K562 (cell line): Measurements from ENCODE around the gene REC8. TPM values are rescaled to one million over a fixed set of nuclear protein-coding genes. Genes with fewer than 3 reads are reported as not detected.

Experiments used
- BRD4 ChIP-seq: fragments of 200-600 bp; sonication (generic); IDR thresholded peaks from 2 replicates; pipeline ENCODE4 v1.6.1; 2017; ENCODE audit warnings: inconsistent platforms
- C11orf30 ChIP-seq: fragments of 450-650 bp; IDR thresholded peaks from 2 replicates; pipeline ENCODE4 v1.6.1; 2016; ENCODE audit warnings: low read depth, mild to moderate bottlenecking
- CREB1 ChIP-seq, 2 experiments: sonication (generic) in 1 of 2; formaldehyde crosslinking in 1 of 2; IDR thresholded peaks; 2 replicates each; pipeline versions ENCODE4 v1.6.1 to v1.8.0; 2012 to 2022; ENCODE audit warnings: inconsistent platforms in 1 of 2, mild to moderate bottlenecking in 1 of 2, missing genetic modification reagents in 1 of 2, moderate library complexity in 1 of 2
- CREBBP ChIP-seq: IDR thresholded peaks from one replicate; pipeline ENCODE4 v1.6.1; 2012; ENCODE audit warnings: low read depth, mild to moderate bottlenecking, control low read depth, inconsistent platforms, low read length
- ELK3 ChIP-seq: fragments of 450-650 bp; formaldehyde crosslinking; IDR thresholded peaks from 2 replicates; pipeline ENCODE4 v1.4.0; 2020; ENCODE audit warnings: mild to moderate bottlenecking
- EP400 ChIP-seq: fragments of 450-650 bp; IDR thresholded peaks from 2 replicates; pipeline ENCODE4 v1.6.1; 2017; ENCODE audit warnings: antibody characterized with exemption, mild to moderate bottlenecking, moderate library complexity
- ERF ChIP-seq: fragments of 450-650 bp; formaldehyde crosslinking; IDR thresholded peaks from 2 replicates; pipeline ENCODE4 v1.4.0; 2020; ENCODE audit warnings: mild to moderate bottlenecking, mixed read lengths
- GTF2E2 ChIP-seq: fragments of 200-800 bp; sonication (Bioruptor generic); IDR thresholded peaks from 2 replicates; pipeline ENCODE4 v1.6.1; 2016; ENCODE audit warnings: missing genetic modification characterization, missing compliant biosample characterization
- GTF3C2 ChIP-seq: IDR thresholded peaks from 3 replicates; pipeline ENCODE4 v1.6.1; 2011; ENCODE audit warnings: borderline replicate concordance, mild to moderate bottlenecking, moderate library complexity; ENCODE audit not compliant: insufficient read length; ENCODE audit errors: extremely low read depth
- HDGF ChIP-seq: fragments of 450-650 bp; IDR thresholded peaks from 2 replicates; pipeline ENCODE4 v1.6.1; 2016
- JUNB ChIP-seq: fragments of 450-650 bp; formaldehyde crosslinking; conservative IDR thresholded peaks from 2 replicates; pipeline ENCODE4 v1.4.0; 2020; ENCODE audit warnings: mild to moderate bottlenecking
- KHSRP ChIP-seq: fragments of 450-650 bp; IDR thresholded peaks from 2 replicates; pipeline ENCODE4 v1.6.1; 2017
- KLF13 ChIP-seq: fragments of 450-650 bp; IDR thresholded peaks from 2 replicates; pipeline ENCODE4 v1.6.1; 2016; ENCODE audit warnings: missing genetic modification characterization, low read depth, mild to moderate bottlenecking, missing compliant biosample characterization, moderate library complexity, borderline replicate concordance
- MITF ChIP-seq: IDR thresholded peaks from 2 replicates; pipeline ENCODE4 v1.6.1; 2014; ENCODE audit warnings: antibody characterized with exemption
- NR3C1 ChIP-seq: sonication (generic); formaldehyde crosslinking; IDR thresholded peaks from 2 replicates; pipeline ENCODE4 v1.8.1; 2022; ENCODE audit warnings: missing genetic modification reagents
- POLR2AphosphoS5 ChIP-seq: IDR thresholded peaks from 2 replicates; pipeline ENCODE4 v1.6.1; 2011; ENCODE audit warnings: mild to moderate bottlenecking, low read depth, low read length, moderate library complexity; ENCODE audit not compliant: control insufficient read depth, insufficient read depth
- RB1 ChIP-seq: fragments of 450-650 bp; IDR thresholded peaks from 2 replicates; pipeline ENCODE4 v1.6.1; 2017; ENCODE audit warnings: low read depth, mild to moderate bottlenecking
- SAFB2 ChIP-seq: fragments of 200-400 bp; formaldehyde crosslinking; IDR thresholded peaks from 2 replicates; pipeline ENCODE4 v1.6.1; 2018; ENCODE audit warnings: borderline replicate concordance, low read length, low read depth, moderate library complexity; ENCODE audit not compliant: severe bottlenecking
- SMAD4 ChIP-seq: fragments of 250-450 bp; sonication (Bioruptor Pico); conservative IDR thresholded peaks from 2 replicates; pipeline ENCODE4 v1.8.0; 2021; ENCODE audit warnings: inconsistent platforms, mild to moderate bottlenecking, moderate library complexity
- TRIM24 ChIP-seq, 2 experiments: fragments of 450-650 bp; IDR thresholded peaks; 2 replicates each; pipeline ENCODE4 v1.6.1; 2016
- ZNF184 ChIP-seq: sonication (generic); formaldehyde crosslinking; IDR thresholded peaks from 2 replicates; pipeline ENCODE4 v1.5.0; 2020; ENCODE audit warnings: missing genetic modification reagents
- ZNF23 ChIP-seq: fragments of 250-450 bp; sonication (Bioruptor Pico); IDR thresholded peaks from 2 replicates; pipeline ENCODE4 v1.4.0; 2020; ENCODE audit warnings: mild to moderate bottlenecking
- ZNF354B ChIP-seq: fragments of 250-450 bp; sonication (Bioruptor Pico); IDR thresholded peaks from 2 replicates; pipeline ENCODE4 v1.4.0; 2020
- ZNF507 ChIP-seq: conservative IDR thresholded peaks from 2 replicates; pipeline ENCODE4 v1.6.1; 2017; ENCODE audit warnings: missing genetic modification characterization, missing compliant biosample characterization
- ZNF589 ChIP-seq: fragments of 200-800 bp; sonication (Bioruptor generic); IDR thresholded peaks from 2 replicates; pipeline ENCODE4 v1.6.1; 2016; ENCODE audit warnings: low read depth, missing genetic modification characterization, missing compliant biosample characterization
- ZNF699 ChIP-seq: fragments of 250-450 bp; sonication (Bioruptor Pico); IDR thresholded peaks from 2 replicates; pipeline ENCODE4 v1.8.0; 2021; ENCODE audit warnings: mild to moderate bottlenecking, moderate library complexity; ENCODE audit not compliant: insufficient replicate concordance
- polyA plus RNA-seq, 8 experiments: library from polyadenylated mRNA; depleted of rRNA in 4 of 8; stranded (reverse) in 5 of 8; unstranded in 3 of 8; fragments of >200 nt; fragmentation: Nextera tagmentation in 2 of 8; fragmentation: Illumina TruSeq in 1 of 8; extraction: Ambion mirVana in 2 of 8; extraction: Trizol in 1 of 8; gene quantifications; 2 replicates each; pipeline versions ENCODE4 v1.2.1 to v1.2.3, GENCODE V29; 2011 to 2014; ENCODE audit warnings: inconsistent platforms in 1 of 8, missing spikeins in 1 of 8
- total RNA-seq, 7 experiments: library from RNA; depleted of rRNA in 6 of 7; stranded (reverse); fragments of >200 nt in 6 of 7; fragmentation: Illumina TruSeq in 2 of 7; extraction: Trizol in 2 of 7; gene quantifications; 2 replicates each; pipeline versions ENCODE4 v1.2.1 to v1.2.3, GENCODE V29; 2011 to 2021; ENCODE audit warnings: low replicate concordance in 1 of 7

REC8 gene
- total and polyA plus RNA-seq, 9 of the 15 experiments (the other 6 are each of a cell fraction or from before 2014, with no cell fraction given) = 0.11 to 2.5 (median 0.85) TPM

GRCh38 chr14:24141097-24141880 lies 30.6 kb upstream of the REC8 start, which contains the start of gene EMC9 (continued):
- TF ChIP-seq GTF3C2 (no peak), TRIM24 (IDR thresholded peaks at IDR 0.05) (no peak), MITF (no peak), SAFB2 (no peak), ZNF507 (tag) (no peak), NR3C1 (CRISPR knock-in tag) (no peak), ELK3 (CRISPR knock-in tag) (no peak), ZNF354B (CRISPR knock-in tag) (no peak), POLR2AphosphoS5 (0 out of 2 replicates have a peak, but pooled peaks have one; percentile 31), SMAD4 (CRISPR knock-in tag) (no peak), JUNB (CRISPR knock-in tag) (no peak), C11orf30 (peak; percentile 42; the same call in 1 of the 2 replicates), KHSRP (no peak), ZNF23 (CRISPR knock-in tag) (no peak), BRD4 (no peak), CREBBP (no peak), ZNF589 (CRISPR knock-in tag) (no peak), RB1 (no peak), HDGF (no peak), ZNF699 (no peak), KLF13 (tag) (no peak), GTF2E2 (tag) (no peak), ZNF184 (CRISPR knock-in tag) (no peak), EP400 (peak; percentile 81), ERF (CRISPR knock-in tag) (no peak), CREB1 (IDR thresholded peaks at IDR 0.05) (0 out of 2 replicates have a peak, but pooled peaks have one; percentile 14), CREB1 (CRISPR knock-in tag; IDR thresholded peaks at IDR 0.05) (no peak; the same call in 1 of the 2 replicates)
